ENCODE measurements around the gene TLL2.

Gene TLL2

DNA sequence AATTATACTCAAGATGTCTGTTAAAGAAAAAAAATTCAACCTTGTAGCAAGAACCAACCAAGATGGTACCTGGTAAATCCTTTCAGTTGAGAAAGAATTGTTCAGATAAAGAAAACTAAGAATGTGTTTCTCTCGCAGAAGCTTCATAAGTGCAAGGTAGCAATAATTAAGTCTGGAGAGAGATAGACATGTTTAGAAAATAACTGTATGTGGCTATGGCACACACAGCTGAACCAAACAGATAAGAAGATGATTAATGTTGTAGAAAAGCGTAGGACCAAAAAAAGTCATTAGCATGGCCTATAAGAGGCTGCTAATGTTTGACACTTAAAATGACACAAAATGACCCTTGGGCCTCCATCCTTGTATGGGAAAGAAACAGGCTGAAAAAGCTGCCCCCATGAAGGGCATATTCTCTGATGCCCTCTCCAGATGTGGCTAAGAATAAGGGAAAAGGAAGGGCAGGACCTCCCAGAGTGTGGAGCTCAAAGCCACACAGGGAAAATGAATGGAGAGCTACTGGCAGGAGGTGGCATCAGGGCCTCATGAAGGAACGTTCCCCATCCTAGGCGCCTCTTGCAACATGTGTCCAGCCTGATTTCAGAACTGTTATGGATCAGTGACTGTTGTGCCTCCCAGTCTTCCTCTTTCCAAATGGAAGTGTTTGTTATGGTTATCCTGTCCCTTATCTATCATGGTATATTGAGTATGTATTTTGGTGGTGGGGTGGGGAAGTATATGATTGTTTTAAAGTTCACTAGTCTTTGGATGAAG, 30.7 kb downstream of the TLL2 start:
- no peak overlapping the region for H3K4me3 ChIP-seq (ENCODE audit: low read depth, low read length)
- TF ChIP-seq, protein P1, sequence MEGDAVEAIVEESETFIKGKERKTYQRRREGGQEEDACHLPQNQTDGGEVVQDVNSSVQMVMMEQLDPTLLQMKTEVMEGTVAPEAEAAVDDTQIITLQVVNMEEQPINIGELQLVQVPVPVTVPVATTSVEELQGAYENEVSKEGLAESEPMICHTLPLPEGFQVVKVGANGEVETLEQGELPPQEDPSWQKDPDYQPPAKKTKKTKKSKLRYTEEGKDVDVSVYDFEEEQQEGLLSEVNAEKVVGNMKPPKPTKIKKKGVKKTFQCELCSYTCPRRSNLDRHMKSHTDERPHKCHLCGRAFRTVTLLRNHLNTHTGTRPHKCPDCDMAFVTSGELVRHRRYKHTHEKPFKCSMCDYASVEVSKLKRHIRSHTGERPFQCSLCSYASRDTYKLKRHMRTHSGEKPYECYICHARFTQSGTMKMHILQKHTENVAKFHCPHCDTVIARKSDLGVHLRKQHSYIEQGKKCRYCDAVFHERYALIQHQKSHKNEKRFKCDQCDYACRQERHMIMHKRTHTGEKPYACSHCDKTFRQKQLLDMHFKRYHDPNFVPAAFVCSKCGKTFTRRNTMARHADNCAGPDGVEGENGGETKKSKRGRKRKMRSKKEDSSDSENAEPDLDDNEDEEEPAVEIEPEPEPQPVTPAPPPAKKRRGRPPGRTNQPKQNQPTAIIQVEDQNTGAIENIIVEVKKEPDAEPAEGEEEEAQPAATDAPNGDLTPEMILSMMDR (IDR thresholded peaks at IDR 0.05; ENCODE audit: low read depth, low read length) = no peak

DNA sequence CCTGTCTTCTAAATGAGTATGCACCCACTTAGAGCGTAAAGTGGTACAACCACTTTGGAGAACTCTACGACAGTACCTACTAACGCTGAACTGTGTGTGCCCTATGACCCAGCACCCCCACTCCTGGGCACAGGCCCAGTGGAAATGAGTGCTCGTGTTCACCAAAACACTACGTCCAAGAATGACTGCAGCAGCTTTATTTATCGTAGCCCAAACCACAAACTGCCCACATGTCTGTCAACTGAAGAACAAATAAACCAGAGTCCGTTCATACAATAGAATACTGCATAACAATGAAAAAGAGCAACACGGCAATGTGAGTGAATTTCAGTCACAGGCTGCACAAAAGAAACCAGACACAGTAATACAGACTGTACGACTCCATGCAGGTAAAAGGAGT, 35.4 kb downstream of the TLL2 start:
- TF ChIP-seq, protein P1 (IDR thresholded peaks at IDR 0.05; ENCODE audit: low read depth, low read length) = no peak
- no peak overlapping the region for H3K4me3 ChIP-seq (ENCODE audit: low read depth, low read length)

DNA sequence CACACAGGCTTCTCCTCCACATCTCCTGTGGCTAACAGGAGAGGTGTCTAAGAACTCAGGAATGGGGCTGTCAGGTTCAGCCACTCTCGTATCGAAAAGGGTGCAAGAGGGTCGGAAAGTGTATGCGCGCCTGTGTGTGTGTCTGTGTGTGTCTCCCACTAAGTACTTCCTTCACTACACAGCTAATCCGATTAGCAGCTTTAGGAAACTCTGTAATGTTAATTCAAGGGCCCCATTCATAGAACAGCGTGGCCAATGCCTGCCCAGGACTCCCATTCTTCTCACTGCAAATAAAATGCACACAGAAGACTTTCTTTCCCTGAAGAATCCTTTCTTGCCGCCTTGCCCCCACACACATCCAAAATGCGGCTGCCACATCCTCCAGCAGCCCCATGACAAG, 39.9 kb downstream of the TLL2 start:
- H3K4me3 ChIP-seq (ENCODE audit: low read depth, low read length) = no peak overlapping the region

DNA sequence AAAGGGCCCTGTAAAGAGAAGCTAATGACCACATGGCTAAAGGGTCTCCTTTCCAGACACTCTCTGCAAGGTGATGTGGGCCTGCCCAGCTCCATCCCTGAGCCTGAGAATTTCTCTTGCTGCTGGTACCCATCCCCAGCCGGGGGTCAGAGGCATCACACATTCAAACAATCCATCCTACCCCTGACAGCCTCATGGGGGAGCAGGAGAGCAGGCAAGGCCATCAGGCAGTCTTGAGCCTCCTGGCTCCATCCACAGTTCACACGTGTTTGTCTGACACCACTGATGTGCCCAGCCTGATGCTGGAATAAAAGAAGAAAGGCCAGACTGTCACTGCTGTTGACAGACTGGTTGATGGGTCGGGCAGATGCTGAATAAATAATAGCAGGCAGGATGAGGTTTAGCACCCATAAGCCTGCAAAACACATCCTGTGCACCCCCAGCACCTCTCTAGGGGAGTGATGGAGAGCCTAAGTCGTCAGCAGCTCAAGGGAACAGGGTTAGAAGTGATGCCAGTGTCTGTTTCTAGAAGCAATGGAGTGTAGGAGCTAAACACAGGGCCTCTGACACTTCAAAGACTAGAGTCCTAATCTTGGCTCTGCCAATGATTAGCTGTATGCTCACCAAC, 43.5 kb downstream of the TLL2 start:
- TF ChIP-seq, protein P1 (IDR thresholded peaks at IDR 0.05; ENCODE audit: low read depth, low read length) = peak; percentile 48; the same call in 1 of the 2 replicates
- no peak overlapping the region for H3K4me3 ChIP-seq (ENCODE audit: low read depth, low read length)

More for the DNA sequence above, 39.9 kb downstream of the TLL2 start:
- TF ChIP-seq, protein P1 (IDR thresholded peaks at IDR 0.05; ENCODE audit: low read depth, low read length) = no peak

DNA sequence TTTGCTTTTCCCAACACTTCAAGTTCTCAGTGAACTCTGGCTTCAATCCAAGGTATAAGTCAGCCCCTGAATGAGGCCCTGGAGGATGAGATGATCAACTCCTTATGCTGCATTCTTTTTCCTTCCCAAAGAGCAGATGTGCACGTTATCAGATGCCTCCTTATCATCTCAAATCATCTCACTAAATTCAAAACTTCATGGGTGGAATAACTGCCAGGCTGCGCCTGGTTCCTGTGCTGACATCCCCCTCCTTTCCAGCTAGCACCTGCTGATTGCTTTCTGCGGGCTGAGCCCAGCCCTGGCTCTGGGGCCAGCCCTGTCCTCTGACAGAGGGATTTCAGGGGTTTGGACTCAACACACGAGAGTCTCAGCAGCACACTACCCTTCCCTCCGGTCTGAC, 44.9 kb downstream of the TLL2 start:
- no peak overlapping the region for H3K4me3 ChIP-seq (ENCODE audit: low read depth, low read length)
- TF ChIP-seq, protein P1 (IDR thresholded peaks at IDR 0.05; ENCODE audit: low read depth, low read length) = no peak

DNA sequence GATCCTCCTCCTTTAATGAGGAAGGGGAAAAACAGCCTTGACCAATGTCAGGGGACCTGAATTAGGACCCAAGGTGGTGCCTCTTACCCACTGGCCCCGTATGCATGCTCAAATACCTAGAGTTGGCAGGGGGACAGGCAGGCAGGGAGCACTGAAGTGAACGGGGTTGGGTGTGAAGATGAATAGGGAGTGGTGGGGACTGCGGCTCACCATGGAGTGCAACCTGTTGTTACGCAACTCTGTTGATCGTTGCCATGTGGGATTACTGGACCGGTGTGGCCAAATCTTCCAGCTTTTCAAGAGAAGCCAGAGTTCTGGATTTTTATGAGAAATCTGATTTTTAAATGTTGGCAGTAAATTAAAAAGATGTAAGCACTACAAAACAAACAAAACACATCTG, 48.1 kb downstream of the TLL2 start:
- TF ChIP-seq, protein P1 (IDR thresholded peaks at IDR 0.05; ENCODE audit: low read depth, low read length) = no peak
- H3K4me3 ChIP-seq (ENCODE audit: low read depth, low read length) = no peak overlapping the region

DNA sequence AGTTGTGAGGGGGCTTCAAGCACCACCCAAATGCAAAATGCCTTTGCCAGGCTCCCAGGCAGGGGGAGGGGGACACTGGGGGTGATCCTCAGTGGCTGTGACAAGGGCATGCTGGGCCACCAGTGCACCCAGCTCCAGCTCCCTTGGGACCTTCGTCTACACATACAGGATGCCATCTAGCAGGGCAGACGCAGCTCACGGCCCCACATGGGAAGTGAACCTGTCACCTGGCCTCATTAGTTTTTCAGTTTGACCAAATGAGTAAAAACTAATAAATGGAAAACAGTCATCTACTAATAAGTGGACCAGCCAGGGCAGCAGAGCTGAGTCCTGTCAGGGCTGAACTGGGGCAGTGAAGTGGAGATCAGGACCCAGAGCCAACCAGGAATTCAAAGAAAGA, 50.2 kb downstream of the TLL2 start:
- TF ChIP-seq, protein P1 (IDR thresholded peaks at IDR 0.05; ENCODE audit: low read depth, low read length) = no peak
- no peak overlapping the region for H3K4me3 ChIP-seq (ENCODE audit: low read depth, low read length)

Data from WI38 (cell line).